ENCODE measurements around the gene DNAH6. TPM values are rescaled to one million over a fixed set of nuclear protein-coding genes. Genes with fewer than 3 reads are reported as not detected.

Gene DNAH6
- total and polyA plus RNA-seq, 9 of the 15 experiments (the other 6 are each of a cell fraction or from before 2014, with no cell fraction given), result 0.01 to 0.04 (median 0.01) TPM; not detected in 5

GRCh38 chr2:84496386-84496785 lies 19.9 kb upstream of the DNAH6 start (continued):
- TF ChIP-seq FOXM1 (IDR thresholded peaks at IDR 0.05; ENCODE audit: low read depth) (no peak), FOXM1 (CRISPR knock-in tag; IDR thresholded peaks at IDR 0.05; ENCODE audit: low read depth) (no peak), THRB (CRISPR knock-in tag; conservative IDR thresholded peaks at IDR 0.05) (no peak), ZNF12 (CRISPR knock-in tag; IDR thresholded peaks at IDR 0.05) (no peak), CCNT2 (IDR thresholded peaks at IDR 0.05; ENCODE audit: borderline replicate concordance, extremely low read depth, insufficient read length, low read depth, low read length) (no peak), ZNF76 (CRISPR knock-in tag; IDR thresholded peaks at IDR 0.05; ENCODE audit: borderline replicate concordance) (no peak), DMBX1 (CRISPR knock-in tag; IDR thresholded peaks at IDR 0.05; ENCODE audit: borderline replicate concordance) (no peak), STAT5A (IDR thresholded peaks at IDR 0.05; ENCODE audit: borderline replicate concordance, low read length) (no peak), NR2C2 (CRISPR knock-in tag; IDR thresholded peaks at IDR 0.05) (no peak), NR2C2 (tag; IDR thresholded peaks at IDR 0.05) (no peak), ZNF444 (CRISPR knock-in tag; IDR thresholded peaks at IDR 0.05) (no peak)
